OCI-LY7 (cell line): ENCODE data around the gene PRLR. TPM values are rescaled to one million over a fixed set of nuclear protein-coding genes. Genes with fewer than 3 reads are reported as not detected.

ENCODE experiments used
- BruUV-seq: library from RNA; stranded (reverse); fragments of 400-500 nt; replicated peaks from 2 replicates; lab custom pipeline; 2021; lab: Mats Ljungman, UMichigan
- CTCF ChIA-PET: fragments of 300-600 bp; sonication (Branson Sonifier 250); formaldehyde crosslinking; loops from one replicate; lab custom pipeline; 2022; ENCODE audit warnings: antibody characterized with exemption; ENCODE audit not compliant: unreplicated experiment; lab: Charles Lee
- POLR2A ChIA-PET: fragments of 300-600 bp; sonication (Branson Sonifier 250); formaldehyde crosslinking; loops from one replicate; lab custom pipeline; 2022; ENCODE audit warnings: antibody characterized with exemption; lab: Charles Lee
- DNase-seq: peaks from one replicate; pipeline ENCODE4 v3.0.0-alpha.2; 2015; ENCODE audit warnings: low spot score
- H2AFZ ChIP-seq: fragments of 200-600 bp; sonication (generic), shearing (Covaris generic); 2 replicates; pipeline ENCODE4 v1.6.1; 2014; ENCODE audit warnings: mild to moderate bottlenecking, antibody characterized with exemption, low read length, moderate library complexity
- H3K27ac ChIP-seq: fragments of 200-600 bp; sonication (generic); 2 replicates; pipeline ENCODE4 v1.5.1; 2014; ENCODE audit warnings: mixed run types, low read depth, mild to moderate bottlenecking, moderate library complexity, low read length, inconsistent platforms; ENCODE audit not compliant: poor library complexity, severe bottlenecking
- H3K36me3 ChIP-seq: fragments of 200-600 bp; sonication (generic); 2 replicates; pipeline ENCODE4 v1.6.1; 2014; ENCODE audit warnings: mild to moderate bottlenecking, antibody characterized with exemption, low read length, moderate library complexity, mixed read lengths; ENCODE audit not compliant: insufficient read depth
- H3K4me1 ChIP-seq: fragments of 200-600 bp; sonication (generic); 2 replicates; pipeline ENCODE4 v1.5.1; 2014; ENCODE audit warnings: mild to moderate bottlenecking, low read length; ENCODE audit not compliant: insufficient read depth, poor library complexity, severe bottlenecking
- H3K4me2 ChIP-seq: fragments of 200-600 bp; sonication (generic); 2 replicates; pipeline ENCODE4 v1.6.1; 2014; ENCODE audit warnings: mild to moderate bottlenecking, low read length
- H3K4me3 ChIP-seq: fragments of 200-600 bp; sonication (generic); 2 replicates; pipeline ENCODE4 v1.5.1; 2014; ENCODE audit warnings: mild to moderate bottlenecking, low read depth, low read length; ENCODE audit not compliant: poor library complexity, severe bottlenecking
- H3K79me2 ChIP-seq: fragments of 200-600 bp; sonication (generic); 2 replicates; pipeline ENCODE4 v1.6.1; 2016; ENCODE audit warnings: low read depth, mild to moderate bottlenecking, low read length, moderate library complexity, mixed read lengths; ENCODE audit not compliant: insufficient read depth
- H3K9me2 ChIP-seq: fragments of 200-600 bp; sonication (generic); 2 replicates; pipeline ENCODE4 v1.6.1; 2016; ENCODE audit warnings: mild to moderate bottlenecking, low read length, mixed read lengths; ENCODE audit not compliant: insufficient read depth
- H3K9me3 ChIP-seq: fragments of 200-600 bp; sonication (generic); 2 replicates; pipeline ENCODE4 v1.6.1; 2014; ENCODE audit warnings: mild to moderate bottlenecking, mixed run types, low read length, mixed read lengths
- H4K20me1 ChIP-seq: fragments of 200-600 bp; sonication (generic); 2 replicates; pipeline ENCODE4 v1.6.1; 2014; ENCODE audit warnings: mild to moderate bottlenecking, antibody characterized with exemption, low read length, moderate library complexity, mixed read lengths; ENCODE audit not compliant: insufficient read depth
- CTCF ChIP-seq: fragments of 200-600 bp; sonication (generic); conservative IDR thresholded peaks from 2 replicates; pipeline ENCODE4 v1.5.1; 2014; ENCODE audit warnings: mild to moderate bottlenecking, antibody characterized with exemption, low read length, moderate library complexity, mixed read lengths
- EZH2phosphoT487 ChIP-seq: fragments of 200-600 bp; sonication (generic); IDR thresholded peaks from 2 replicates; pipeline ENCODE4 v1.6.1; 2018; ENCODE audit warnings: low read depth, borderline replicate concordance, mild to moderate bottlenecking, mixed run types, antibody characterized with exemption, low read length, moderate library complexity, mixed read lengths
- intact Hi-C: fragments of 100-400 bp; cut with micrococcal nuclease; formaldehyde crosslinking; loops from one replicate; pipeline ENCODE4 v1.10.0; 2022; ENCODE audit not compliant: unreplicated experiment
- total RNA-seq, 2 experiments: library from RNA; depleted of rRNA in 1 of 2; stranded (reverse); fragments of >200 nt in 1 of 2; shearing (Covaris generic) in 1 of 2; gene quantifications; 2 replicates each; pipeline ENCODE4 v1.2.3, GENCODE V29; 2014 to 2022

PRLR gene
- total RNA-seq, 2 experiments from 2014 or later = not detected

- ChIA-PET CTCF (no interaction called here), POLR2A (no interaction called here)
- no peaks in the 10 kb centered on the region for H3K9me2 ChIP-seq
- no peaks in the 10 kb centered on the region for H3K9me3 ChIP-seq
- DNase-seq = no peak
- H3K36me3 ChIP-seq = no peaks in the 10 kb centered on the region
- no peaks in the 10 kb centered on the region for H3K79me2 ChIP-seq
- no peak overlapping the region for H3K27ac ChIP-seq
- H2AFZ ChIP-seq = no peak overlapping the region
- H3K4me3 ChIP-seq = no peak overlapping the region
- intact Hi-C loops = no loop called here
- no peaks in the 10 kb centered on the region for H4K20me1 ChIP-seq
- no peak for TF ChIP-seq CTCF
- no peak for TF ChIP-seq EZH2phosphoT487
- BruUV-seq = no TSS peak
- no peak overlapping the region for H3K4me2 ChIP-seq
- H3K4me1 ChIP-seq = no peaks in the 10 kb centered on the region
These were observed 170.1 kb downstream of the PRLR start for GRCh38 chr5:35060236-35060635.

- Histone ChIP-seq H3K9me2 (no peaks in the 10 kb centered on the region), H4K20me1 (no peaks in the 10 kb centered on the region), H3K4me1 (no peaks in the 10 kb centered on the region), H3K4me2 (no peak overlapping the region), H2AFZ (no peak overlapping the region), H3K9me3 (no peaks in the 10 kb centered on the region), H3K27ac (no peak overlapping the region), H3K4me3 (no peak overlapping the region), H3K79me2 (no peaks in the 10 kb centered on the region), H3K36me3 (no peaks in the 10 kb centered on the region)
- BruUV-seq = no TSS peak
- intact Hi-C loops = no loop called here
- no peak for DNase-seq
- ChIA-PET POLR2A (no interaction called here), CTCF (no interaction called here)
- no peak for TF ChIP-seq EZH2phosphoT487
- no peak for TF ChIP-seq CTCF
These were observed 171.0 kb downstream of the PRLR start for GRCh38 chr5:35059251-35059650.

- no TSS peak for BruUV-seq
- intact Hi-C loops = no loop called here
- Histone ChIP-seq H3K9me2 (no peaks in the 10 kb centered on the region), H2AFZ (no peak overlapping the region), H4K20me1 (no peaks in the 10 kb centered on the region), H3K79me2 (no peaks in the 10 kb centered on the region), H3K4me1 (no peaks in the 10 kb centered on the region), H3K27ac (no peak overlapping the region), H3K36me3 (no peaks in the 10 kb centered on the region), H3K9me3 (no peaks in the 10 kb centered on the region), H3K4me2 (no peak overlapping the region), H3K4me3 (no peak overlapping the region)
- no peak for DNase-seq
- ChIA-PET POLR2A (no interaction called here), CTCF (no interaction called here)
- TF ChIP-seq EZH2phosphoT487 (no peak), CTCF (no peak)
These were observed 171.9 kb downstream of the PRLR start for GRCh38 chr5:35058374-35058788.
